ENCODE results near the gene SPATA16.

SPATA16 gene

DNA sequence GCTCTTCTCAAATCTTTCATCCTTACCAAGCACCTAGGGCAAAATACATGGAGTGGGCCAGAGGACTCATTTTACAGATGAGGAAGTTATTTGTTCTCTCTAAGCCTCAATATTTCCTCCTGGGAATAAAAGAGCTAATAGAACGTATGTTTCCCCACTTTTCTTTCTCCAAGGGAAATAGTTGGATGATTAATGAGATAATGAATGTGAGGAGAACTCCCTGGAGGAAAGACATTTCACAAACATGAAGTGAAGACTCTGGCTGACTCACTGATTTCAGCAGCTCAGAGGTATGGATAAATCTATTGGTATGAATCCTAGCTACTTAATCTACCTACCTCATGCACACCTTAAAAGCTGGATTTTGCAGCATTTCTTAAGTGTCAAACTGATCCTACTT, 292.1 kb downstream of the SPATA16 start:
- ChIA-PET CTCF (no interaction called here), POLR2A (no interaction called here)
- TF ChIP-seq BHLHE40 (IDR thresholded peaks at IDR 0.05; ENCODE audit: borderline replicate concordance) (no peak), SUZ12 (IDR thresholded peaks at IDR 0.05) (no peak), ZNF384 (IDR thresholded peaks at IDR 0.05) (no peak), FOXK2 (IDR thresholded peaks at IDR 0.05) (no peak), PKNOX1 (IDR thresholded peaks at IDR 0.05) (no peak), L3MBTL2 (conservative IDR thresholded peaks at IDR 0.05) (no peak), LEF1 (IDR thresholded peaks at IDR 0.05; ENCODE audit: borderline replicate concordance) (no peak), ARNT (IDR thresholded peaks at IDR 0.05) (no peak), FOXM1 (IDR thresholded peaks at IDR 0.05; ENCODE audit: borderline replicate concordance) (no peak), CTBP1 (IDR thresholded peaks at IDR 0.05; ENCODE audit: borderline replicate concordance) (no peak), ELF4 (IDR thresholded peaks at IDR 0.05) (no peak), TARDBP (IDR thresholded peaks at IDR 0.05) (no peak), FOXA1 (IDR thresholded peaks at IDR 0.05) (no peak), HDGF (IDR thresholded peaks at IDR 0.05; ENCODE audit: borderline replicate concordance) (no peak), NFRKB (IDR thresholded peaks at IDR 0.05) (no peak), SP1 (IDR thresholded peaks at IDR 0.05) (no peak)
- DNase-seq (ENCODE audit: extremely low spot score): no peak

GRCh38 chr3:172847292-172847691, 293.7 kb downstream of the SPATA16 start:
- ChIA-PET POLR2A (no interaction called here), CTCF (no interaction called here)
- no peak for DNase-seq (ENCODE audit: extremely low spot score)
- TF ChIP-seq LEF1 (IDR thresholded peaks at IDR 0.05; ENCODE audit: borderline replicate concordance) (no peak), FOXK2 (IDR thresholded peaks at IDR 0.05) (no peak), NFRKB (IDR thresholded peaks at IDR 0.05) (no peak)

- POLR2A ChIA-PET: no interaction called here
- CTCF ChIA-PET: no interaction called here
- TF ChIP-seq BHLHE40 (IDR thresholded peaks at IDR 0.05; ENCODE audit: borderline replicate concordance) (no peak), LEF1 (IDR thresholded peaks at IDR 0.05; ENCODE audit: borderline replicate concordance) (no peak), FOXA1 (IDR thresholded peaks at IDR 0.05) (no peak), ELF4 (IDR thresholded peaks at IDR 0.05) (no peak), SP1 (IDR thresholded peaks at IDR 0.05) (no peak), HDGF (IDR thresholded peaks at IDR 0.05; ENCODE audit: borderline replicate concordance) (no peak), SUZ12 (IDR thresholded peaks at IDR 0.05) (no peak), ARNT (IDR thresholded peaks at IDR 0.05) (no peak), L3MBTL2 (conservative IDR thresholded peaks at IDR 0.05) (no peak), PKNOX1 (IDR thresholded peaks at IDR 0.05) (no peak)
- DNase-seq (ENCODE audit: extremely low spot score): no peak
These were observed 294.3 kb downstream of the SPATA16 start for GRCh38 chr3:172846706-172847105.

GRCh38 chr3:172846103-172846561, 294.9 kb downstream of the SPATA16 start:
- CTCF ChIA-PET: no interaction called here
- no peak for DNase-seq (ENCODE audit: extremely low spot score)
- POLR2A ChIA-PET: no interaction called here
- TF ChIP-seq HDGF (IDR thresholded peaks at IDR 0.05; ENCODE audit: borderline replicate concordance): no peak
- TF ChIP-seq PKNOX1 (IDR thresholded peaks at IDR 0.05): no peak
- TF ChIP-seq FOXA1 (IDR thresholded peaks at IDR 0.05): no peak
- TF ChIP-seq BHLHE40 (IDR thresholded peaks at IDR 0.05; ENCODE audit: borderline replicate concordance): no peak
- TF ChIP-seq SUZ12 (IDR thresholded peaks at IDR 0.05): no peak
- TF ChIP-seq NFRKB (IDR thresholded peaks at IDR 0.05): no peak

DNA sequence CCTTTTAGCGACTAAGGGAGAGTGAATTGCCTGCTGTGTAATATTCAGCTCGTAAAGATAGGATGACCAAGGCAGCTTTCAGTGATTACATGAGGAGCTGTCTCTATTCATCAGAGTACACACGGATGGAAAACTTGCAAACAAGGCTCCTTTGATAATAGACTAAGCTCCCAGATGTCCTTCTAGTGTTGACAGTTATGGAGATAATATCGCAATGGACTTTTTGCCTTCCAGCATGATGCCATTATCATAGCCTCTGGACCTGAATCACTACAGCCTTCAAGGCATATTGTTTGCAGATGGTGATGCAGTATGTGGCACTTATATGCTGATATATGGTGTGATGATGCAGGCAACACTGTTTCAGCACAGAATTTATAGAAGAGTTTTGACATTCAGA, 296.6 kb downstream of the SPATA16 start:
- CTCF ChIA-PET: interaction anchor here (1.2 kb wide), 1 partner anchor 10 kb away, joined by 3 read pairs; no protein-coding TSS in a partner anchor
- TF ChIP-seq PKNOX1 (IDR thresholded peaks at IDR 0.05) (peak; percentile 76), FOXK2 (IDR thresholded peaks at IDR 0.05) (no peak), CTBP1 (IDR thresholded peaks at IDR 0.05; ENCODE audit: borderline replicate concordance) (peak; percentile 76)
- POLR2A ChIA-PET: no interaction called here
- peak; percentile 43 for DNase-seq (ENCODE audit: extremely low spot score)

DNA sequence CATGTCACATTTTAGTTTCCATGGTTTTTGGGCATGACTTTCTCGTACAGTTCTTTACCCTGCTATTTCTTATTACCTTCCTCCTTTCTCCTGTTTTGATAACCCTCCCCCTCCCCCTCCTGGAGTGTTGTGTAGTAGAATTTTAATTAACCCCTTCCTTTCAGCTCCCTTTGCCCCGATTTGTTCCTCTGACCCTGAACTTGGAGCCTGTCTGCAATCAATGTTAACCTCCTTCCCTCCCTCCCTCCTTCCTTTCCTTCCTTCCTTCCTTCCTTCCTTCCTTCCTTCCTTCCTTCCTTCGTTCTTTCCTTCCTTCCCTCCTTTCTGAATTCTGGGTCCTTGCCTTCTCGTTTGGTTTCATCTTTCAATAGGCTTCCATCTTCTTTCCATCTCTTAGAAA, 300.1 kb downstream of the SPATA16 start:
- DNase-seq (ENCODE audit: extremely low spot score): no peak
- CTCF ChIA-PET: no interaction called here
- TF ChIP-seq ZNF384 (IDR thresholded peaks at IDR 0.05) (no peak), ELF4 (IDR thresholded peaks at IDR 0.05) (no peak), SP1 (IDR thresholded peaks at IDR 0.05) (no peak), FOXK2 (IDR thresholded peaks at IDR 0.05) (no peak), BHLHE40 (IDR thresholded peaks at IDR 0.05; ENCODE audit: borderline replicate concordance) (no peak)
- POLR2A ChIA-PET: no interaction called here

DNA sequence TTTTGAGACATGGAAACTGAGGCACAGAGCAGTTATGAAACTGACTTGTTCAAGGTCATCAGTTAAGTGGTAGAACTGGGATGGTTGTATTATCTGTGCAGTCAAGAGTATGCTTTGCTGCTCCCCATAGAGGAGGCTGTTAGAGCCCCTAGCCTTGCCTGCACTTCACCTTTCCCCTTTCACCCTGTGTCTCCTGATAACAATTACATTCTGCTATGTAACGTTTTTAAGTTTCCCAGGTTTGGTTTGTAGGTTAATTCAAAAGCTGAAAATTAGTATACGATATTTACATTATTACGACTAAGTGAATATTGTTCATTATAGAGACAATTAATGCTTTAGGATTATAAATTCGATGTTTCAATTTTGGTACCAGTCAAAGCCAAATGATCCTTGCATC, 300.6 kb downstream of the SPATA16 start:
- no peak for DNase-seq (ENCODE audit: extremely low spot score)
- TF ChIP-seq FOXK2 (IDR thresholded peaks at IDR 0.05) (no peak), ARNT (IDR thresholded peaks at IDR 0.05) (no peak), FOXA1 (IDR thresholded peaks at IDR 0.05) (no peak), CTBP1 (IDR thresholded peaks at IDR 0.05; ENCODE audit: borderline replicate concordance) (no peak), ZNF384 (IDR thresholded peaks at IDR 0.05) (no peak), PKNOX1 (IDR thresholded peaks at IDR 0.05) (no peak), TARDBP (IDR thresholded peaks at IDR 0.05) (no peak), FOXM1 (IDR thresholded peaks at IDR 0.05; ENCODE audit: borderline replicate concordance) (no peak), LEF1 (IDR thresholded peaks at IDR 0.05; ENCODE audit: borderline replicate concordance) (no peak), SP1 (IDR thresholded peaks at IDR 0.05) (no peak), SUZ12 (IDR thresholded peaks at IDR 0.05) (no peak), BHLHE40 (IDR thresholded peaks at IDR 0.05; ENCODE audit: borderline replicate concordance) (no peak), L3MBTL2 (conservative IDR thresholded peaks at IDR 0.05) (no peak), NFRKB (IDR thresholded peaks at IDR 0.05) (no peak), ELF4 (IDR thresholded peaks at IDR 0.05) (no peak)
- ChIA-PET POLR2A (no interaction called here), CTCF (no interaction called here)
